HCT116 (cell line): ENCODE results near the gene NBAS.

Source experiments
- CEBPB ChIP-seq: IDR thresholded peaks from 2 replicates; pipeline ENCODE4 v1.6.1; 2012; ENCODE audit warnings: low read depth
- CTCF ChIP-seq, 3 experiments: fragments of 200-600 bp in 1 of 3; sonication (generic) in 1 of 3; IDR thresholded peaks in 2 of 3; conservative IDR thresholded peaks in 1 of 3; 2 replicates each; pipeline ENCODE4 v1.5.1; 2012 to 2017; ENCODE audit warnings: low read depth in 2 of 3, low read length in 2 of 3, antibody characterized with exemption in 1 of 3, borderline replicate concordance in 1 of 3, control low read depth in 1 of 3, mild to moderate bottlenecking in 1 of 3, mixed read lengths in 1 of 3, mixed run types in 1 of 3, moderate library complexity in 1 of 3; ENCODE audit not compliant: insufficient read depth in 1 of 3
- EGR1 ChIP-seq: IDR thresholded peaks from 2 replicates; pipeline ENCODE4 v1.6.1; 2012; ENCODE audit warnings: low read depth
- ZNF274 ChIP-seq: fragments of 200-500 bp; sonication (Bioruptor generic); IDR thresholded peaks from 2 replicates; pipeline ENCODE4 v1.6.1; 2014; ENCODE audit warnings: mild to moderate bottlenecking, low read depth, low read length, inconsistent platforms

- TF ChIP-seq EGR1 = no peak
- TF ChIP-seq CTCF (IDR thresholded peaks at IDR 0.05 in 2 of 3, conservative IDR thresholded peaks at IDR 0.05 in 1 of 3; ENCODE audit: borderline replicate concordance in 1 of 3, insufficient read depth in 1 of 3, low read depth in 2 of 3, low read length in 2 of 3) = no peak
- no peak for TF ChIP-seq ZNF274
- no peak for TF ChIP-seq CEBPB
Measured at GRCh38 chr2:15447381-15447780, 113.8 kb downstream of the NBAS start.
